ENCODE measurements around the gene IFITM1. TPM values are rescaled to one million over a fixed set of nuclear protein-coding genes. Genes with fewer than 3 reads are reported as not detected.

Gene IFITM1
- total and polyA plus RNA-seq, 9 of the 15 experiments (the other 6 are each of a cell fraction or from before 2014, with no cell fraction given): 691 to 5,579 (median 974) TPM

DNA sequence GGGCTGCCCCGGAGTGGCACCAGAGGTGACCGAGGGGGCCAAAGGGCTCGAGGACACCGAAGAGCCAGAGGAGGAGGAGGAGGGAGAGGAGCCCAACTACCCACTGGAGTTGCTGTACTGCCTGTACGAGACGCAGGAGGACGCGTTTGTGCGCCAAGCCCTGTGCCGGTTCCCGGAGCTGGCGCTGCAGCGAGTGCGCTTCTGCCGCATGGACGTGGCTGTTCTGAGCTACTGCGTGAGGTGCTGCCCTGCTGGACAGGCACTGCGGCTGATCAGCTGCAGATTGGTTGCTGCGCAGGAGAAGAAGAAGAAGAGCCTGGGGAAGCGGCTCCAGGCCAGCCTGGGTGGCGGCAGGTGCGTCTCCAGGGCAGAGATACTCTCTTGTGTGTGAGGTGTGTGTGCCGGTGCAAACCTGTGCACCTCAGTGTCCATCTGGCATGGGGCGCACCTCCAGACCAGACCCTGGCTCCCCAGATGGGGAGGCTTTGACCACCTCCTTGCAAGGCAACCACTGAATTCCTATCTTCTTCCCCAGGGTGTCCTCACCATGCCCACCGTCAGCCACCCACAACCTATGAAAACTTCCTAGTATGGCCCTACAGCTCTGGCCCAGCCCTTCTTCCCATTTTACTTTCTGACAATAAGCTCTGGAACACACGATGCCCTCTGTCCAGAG, 32.2 kb upstream of the IFITM1 start (continued):
- TF ChIP-seq, protein P1, sequence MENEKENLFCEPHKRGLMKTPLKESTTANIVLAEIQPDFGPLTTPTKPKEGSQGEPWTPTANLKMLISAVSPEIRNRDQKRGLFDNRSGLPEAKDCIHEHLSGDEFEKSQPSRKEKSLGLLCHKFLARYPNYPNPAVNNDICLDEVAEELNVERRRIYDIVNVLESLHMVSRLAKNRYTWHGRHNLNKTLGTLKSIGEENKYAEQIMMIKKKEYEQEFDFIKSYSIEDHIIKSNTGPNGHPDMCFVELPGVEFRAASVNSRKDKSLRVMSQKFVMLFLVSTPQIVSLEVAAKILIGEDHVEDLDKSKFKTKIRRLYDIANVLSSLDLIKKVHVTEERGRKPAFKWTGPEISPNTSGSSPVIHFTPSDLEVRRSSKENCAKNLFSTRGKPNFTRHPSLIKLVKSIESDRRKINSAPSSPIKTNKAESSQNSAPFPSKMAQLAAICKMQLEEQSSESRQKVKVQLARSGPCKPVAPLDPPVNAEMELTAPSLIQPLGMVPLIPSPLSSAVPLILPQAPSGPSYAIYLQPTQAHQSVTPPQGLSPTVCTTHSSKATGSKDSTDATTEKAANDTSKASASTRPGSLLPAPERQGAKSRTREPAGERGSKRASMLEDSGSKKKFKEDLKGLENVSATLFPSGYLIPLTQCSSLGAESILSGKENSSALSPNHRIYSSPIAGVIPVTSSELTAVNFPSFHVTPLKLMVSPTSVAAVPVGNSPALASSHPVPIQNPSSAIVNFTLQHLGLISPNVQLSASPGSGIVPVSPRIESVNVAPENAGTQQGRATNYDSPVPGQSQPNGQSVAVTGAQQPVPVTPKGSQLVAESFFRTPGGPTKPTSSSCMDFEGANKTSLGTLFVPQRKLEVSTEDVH (IDR thresholded peaks at IDR 0.05; ENCODE audit: low read depth, partially characterized antibody): no peak
- TF ChIP-seq POLR2G (IDR thresholded peaks at IDR 0.05; ENCODE audit: low read depth, low read length) (peak; percentile 46; the same call in 1 of the 2 replicates), KDM5B (IDR thresholded peaks at IDR 0.05; ENCODE audit: insufficient replicate concordance, low read depth, low read length) (peak; percentile 31), SIN3B (IDR thresholded peaks at IDR 0.05; ENCODE audit: low read depth) (no peak), NFE2L1 (tag; IDR thresholded peaks at IDR 0.05; ENCODE audit: borderline replicate concordance, low read depth) (no peak), TARDBP (IDR thresholded peaks at IDR 0.05) (no peak), WHSC1 (IDR thresholded peaks at IDR 0.05; ENCODE audit: low read length) (no peak), ZNF197 (CRISPR knock-in tag; IDR thresholded peaks at IDR 0.05; ENCODE audit: low read depth) (no peak), ETV5 (CRISPR knock-in tag; IDR thresholded peaks at IDR 0.05; ENCODE audit: low read depth) (no peak), HMG20A (CRISPR knock-in tag; conservative IDR thresholded peaks at IDR 0.05) (no peak), SLC30A9 (CRISPR knock-in tag; IDR thresholded peaks at IDR 0.05) (no peak), ESRRB (CRISPR knock-in tag; IDR thresholded peaks at IDR 0.05; ENCODE audit: borderline replicate concordance) (no peak), FOS (IDR thresholded peaks at IDR 0.05; ENCODE audit: extremely low read depth, insufficient read length) (no peak), CBFB (CRISPR knock-in tag; IDR thresholded peaks at IDR 0.05) (no peak)
- TF ChIP-seq, protein P2, sequence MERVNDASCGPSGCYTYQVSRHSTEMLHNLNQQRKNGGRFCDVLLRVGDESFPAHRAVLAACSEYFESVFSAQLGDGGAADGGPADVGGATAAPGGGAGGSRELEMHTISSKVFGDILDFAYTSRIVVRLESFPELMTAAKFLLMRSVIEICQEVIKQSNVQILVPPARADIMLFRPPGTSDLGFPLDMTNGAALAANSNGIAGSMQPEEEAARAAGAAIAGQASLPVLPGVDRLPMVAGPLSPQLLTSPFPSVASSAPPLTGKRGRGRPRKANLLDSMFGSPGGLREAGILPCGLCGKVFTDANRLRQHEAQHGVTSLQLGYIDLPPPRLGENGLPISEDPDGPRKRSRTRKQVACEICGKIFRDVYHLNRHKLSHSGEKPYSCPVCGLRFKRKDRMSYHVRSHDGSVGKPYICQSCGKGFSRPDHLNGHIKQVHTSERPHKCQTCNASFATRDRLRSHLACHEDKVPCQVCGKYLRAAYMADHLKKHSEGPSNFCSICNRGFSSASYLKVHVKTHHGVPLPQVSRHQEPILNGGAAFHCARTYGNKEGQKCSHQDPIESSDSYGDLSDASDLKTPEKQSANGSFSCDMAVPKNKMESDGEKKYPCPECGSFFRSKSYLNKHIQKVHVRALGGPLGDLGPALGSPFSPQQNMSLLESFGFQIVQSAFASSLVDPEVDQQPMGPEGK (CRISPR knock-in tag; IDR thresholded peaks at IDR 0.05; ENCODE audit: borderline replicate concordance): no peak
- TF ChIP-seq, protein P3, sequence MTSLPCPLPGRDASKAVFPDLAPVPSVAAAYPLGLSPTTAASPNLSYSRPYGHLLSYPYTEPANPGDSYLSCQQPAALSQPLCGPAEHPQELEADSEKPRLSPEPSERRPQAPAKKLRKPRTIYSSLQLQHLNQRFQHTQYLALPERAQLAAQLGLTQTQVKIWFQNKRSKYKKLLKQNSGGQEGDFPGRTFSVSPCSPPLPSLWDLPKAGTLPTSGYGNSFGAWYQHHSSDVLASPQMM (CRISPR knock-in tag; IDR thresholded peaks at IDR 0.05): no peak
- TF ChIP-seq, protein P4, sequence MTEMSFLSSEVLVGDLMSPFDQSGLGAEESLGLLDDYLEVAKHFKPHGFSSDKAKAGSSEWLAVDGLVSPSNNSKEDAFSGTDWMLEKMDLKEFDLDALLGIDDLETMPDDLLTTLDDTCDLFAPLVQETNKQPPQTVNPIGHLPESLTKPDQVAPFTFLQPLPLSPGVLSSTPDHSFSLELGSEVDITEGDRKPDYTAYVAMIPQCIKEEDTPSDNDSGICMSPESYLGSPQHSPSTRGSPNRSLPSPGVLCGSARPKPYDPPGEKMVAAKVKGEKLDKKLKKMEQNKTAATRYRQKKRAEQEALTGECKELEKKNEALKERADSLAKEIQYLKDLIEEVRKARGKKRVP (CRISPR knock-in tag; IDR thresholded peaks at IDR 0.05): no peak

Data from K562 (cell line).